K562 (cell line): ENCODE data around the gene MVB12B. TPM values are rescaled to one million over a fixed set of nuclear protein-coding genes. Genes with fewer than 3 reads are reported as not detected.

ENCODE experiments used
- DMBX1 ChIP-seq: fragments of 250-450 bp; sonication (Bioruptor Pico); IDR thresholded peaks from 2 replicates; pipeline ENCODE4 v1.8.0; 2022; ENCODE audit warnings: inconsistent platforms, mild to moderate bottlenecking, moderate library complexity, borderline replicate concordance
- FIP1L1 ChIP-seq: fragments of 200-400 bp; formaldehyde crosslinking; IDR thresholded peaks from 2 replicates; pipeline ENCODE4 v1.6.1; 2018; ENCODE audit warnings: mild to moderate bottlenecking, low read depth, low read length; ENCODE audit not compliant: poor library complexity, severe bottlenecking
- KAT8 ChIP-seq: fragments of 450-650 bp; IDR thresholded peaks from 2 replicates; pipeline ENCODE4 v1.6.1; 2016; ENCODE audit warnings: low read depth, mild to moderate bottlenecking
- MYC ChIP-seq, 2 experiments: fragments of 250-450 bp in 1 of 2; sonication (Bioruptor Pico) in 1 of 2; IDR thresholded peaks; 2 replicates each; pipeline versions ENCODE4 v1.5.1 to v1.6.1; 2012 to 2021; ENCODE audit warnings: low read depth in 2 of 2, borderline replicate concordance in 1 of 2, improper control_type of control experiment in 1 of 2, low read length in 1 of 2, mild to moderate bottlenecking in 1 of 2, moderate library complexity in 1 of 2
- NCOR1 ChIP-seq: fragments of 450-650 bp; IDR thresholded peaks from 2 replicates; pipeline ENCODE4 v1.6.1; 2016; ENCODE audit warnings: mild to moderate bottlenecking, moderate library complexity
- NUFIP1 ChIP-seq: fragments of 450-650 bp; IDR thresholded peaks from 2 replicates; pipeline ENCODE4 v1.6.1; 2018; ENCODE audit not compliant: partially characterized antibody
- POLR2AphosphoS5 ChIP-seq: IDR thresholded peaks from 2 replicates; pipeline ENCODE4 v1.6.1; 2011; ENCODE audit warnings: mild to moderate bottlenecking, low read depth, low read length, moderate library complexity; ENCODE audit not compliant: control insufficient read depth, insufficient read depth
- RB1 ChIP-seq: fragments of 450-650 bp; IDR thresholded peaks from 2 replicates; pipeline ENCODE4 v1.6.1; 2017; ENCODE audit warnings: low read depth, mild to moderate bottlenecking
- SMARCB1 ChIP-seq: IDR thresholded peaks from 2 replicates; pipeline ENCODE4 v1.6.1; 2011; ENCODE audit warnings: improper control_type of control experiment, low read depth; ENCODE audit not compliant: insufficient read length
- TSC22D4 ChIP-seq: fragments of 450-650 bp; IDR thresholded peaks from 2 replicates; pipeline ENCODE4 v1.6.1; 2016; ENCODE audit warnings: missing genetic modification characterization, missing biosample characterization, control low read depth
- polyA plus RNA-seq, 8 experiments: library from polyadenylated mRNA; depleted of rRNA in 4 of 8; stranded (reverse) in 5 of 8; unstranded in 3 of 8; fragments of >200 nt; fragmentation: Nextera tagmentation in 2 of 8; fragmentation: Illumina TruSeq in 1 of 8; extraction: Ambion mirVana in 2 of 8; extraction: Trizol in 1 of 8; gene quantifications; 2 replicates each; pipeline versions ENCODE4 v1.2.1 to v1.2.3, GENCODE V29; 2011 to 2014; ENCODE audit warnings: inconsistent platforms in 1 of 8, missing spikeins in 1 of 8
- total RNA-seq, 7 experiments: library from RNA; depleted of rRNA in 6 of 7; stranded (reverse); fragments of >200 nt in 6 of 7; fragmentation: Illumina TruSeq in 2 of 7; extraction: Trizol in 2 of 7; gene quantifications; 2 replicates each; pipeline versions ENCODE4 v1.2.1 to v1.2.3, GENCODE V29; 2011 to 2021; ENCODE audit warnings: low replicate concordance in 1 of 7
- TF ChIP-seq, protein P1 (sequence below): fragments of 250-450 bp; sonication (Bioruptor Pico); IDR thresholded peaks from 2 replicates; pipeline ENCODE4 v1.5.0; 2021

Gene MVB12B
- total and polyA plus RNA-seq, 9 of the 15 experiments (the other 6 are each of a cell fraction or from before 2014, with no cell fraction given) = not detected

DNA sequence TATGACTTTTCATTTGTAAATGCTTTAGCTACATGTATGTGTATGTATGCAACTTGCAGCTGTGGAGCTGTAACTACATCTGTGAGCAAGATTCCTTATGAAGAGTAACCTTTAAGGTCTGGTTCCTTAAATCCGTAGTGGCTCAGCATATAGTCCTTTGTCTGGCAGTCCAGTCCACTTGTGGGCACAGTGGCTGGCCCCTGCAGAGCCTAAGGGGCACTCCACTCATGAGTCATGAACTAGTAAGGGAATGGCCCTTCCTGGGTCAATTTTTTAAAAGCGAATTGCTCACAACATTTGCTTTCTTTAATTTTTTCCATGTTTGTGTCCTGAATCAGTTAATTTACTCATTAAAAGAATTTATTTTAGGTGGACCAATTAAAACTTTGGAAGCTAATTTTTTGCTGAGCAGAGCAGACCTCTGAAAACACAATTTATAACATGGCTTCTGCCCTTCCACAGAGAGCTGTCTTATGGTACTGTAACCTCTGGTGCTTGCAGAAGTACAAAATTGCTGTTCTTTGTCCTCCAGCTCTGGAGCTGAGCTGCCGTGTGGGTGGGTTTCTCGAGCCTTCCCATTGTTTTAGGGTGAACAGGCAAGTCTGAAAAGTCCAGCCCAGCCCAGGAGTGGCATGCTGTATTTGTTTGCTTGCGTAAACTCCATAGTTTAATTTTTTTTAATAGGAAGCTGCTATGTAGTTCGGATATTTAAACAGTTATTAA, 110.1 kb downstream of the MVB12B start (continued):
- TF ChIP-seq, protein P1, sequence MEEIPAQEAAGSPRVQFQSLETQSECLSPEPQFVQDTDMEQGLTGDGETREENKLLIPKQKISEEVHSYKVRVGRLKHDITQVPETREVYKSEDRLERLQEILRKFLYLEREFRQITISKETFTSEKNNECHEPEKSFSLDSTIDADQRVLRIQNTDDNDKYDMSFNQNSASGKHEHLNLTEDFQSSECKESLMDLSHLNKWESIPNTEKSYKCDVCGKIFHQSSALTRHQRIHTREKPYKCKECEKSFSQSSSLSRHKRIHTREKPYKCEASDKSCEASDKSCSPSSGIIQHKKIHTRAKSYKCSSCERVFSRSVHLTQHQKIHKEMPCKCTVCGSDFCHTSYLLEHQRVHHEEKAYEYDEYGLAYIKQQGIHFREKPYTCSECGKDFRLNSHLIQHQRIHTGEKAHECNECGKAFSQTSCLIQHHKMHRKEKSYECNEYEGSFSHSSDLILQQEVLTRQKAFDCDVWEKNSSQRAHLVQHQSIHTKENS = no peak
- no peak for TF ChIP-seq NUFIP1
- TF ChIP-seq MYC (IDR thresholded peaks at IDR 0.05; ENCODE audit: low read depth, low read length) = no peak
- no peak for TF ChIP-seq MYC (CRISPR knock-in tag; IDR thresholded peaks at IDR 0.05; ENCODE audit: borderline replicate concordance, low read depth)
- TF ChIP-seq KAT8 = no peak
- no peak for TF ChIP-seq NCOR1
- no peak for TF ChIP-seq RB1
- no peak for TF ChIP-seq TSC22D4 (tag)
- TF ChIP-seq SMARCB1 = no peak
- no peak for TF ChIP-seq DMBX1 (CRISPR knock-in tag)
- no peak for TF ChIP-seq FIP1L1
- TF ChIP-seq POLR2AphosphoS5 = no peak
- TF ChIP-seq, all 486 proteins: peak for 0
